C4-2B (cell line): ENCODE results near the gene MLEC.
"Not testable (repeated sequence)": the region's sequence is repeated elsewhere in the genome, so short reads cannot be mapped to it uniquely, and the experiment has no call there.

Source experiments
- H3K27ac ChIP-seq: fragments of 450-650 bp; 2 replicates; pipeline ENCODE4 v1.5.1; 2017
- ZFX ChIP-seq: fragments of 450-650 bp; IDR thresholded peaks from 2 replicates; pipeline ENCODE4 v1.6.1; 2017
- TF ChIP-seq, protein P1 (sequence below): fragments of 450-650 bp; conservative IDR thresholded peaks from 2 replicates; pipeline ENCODE4 v1.5.1; 2017; ENCODE audit warnings: mild to moderate bottlenecking

Gene MLEC

DNA sequence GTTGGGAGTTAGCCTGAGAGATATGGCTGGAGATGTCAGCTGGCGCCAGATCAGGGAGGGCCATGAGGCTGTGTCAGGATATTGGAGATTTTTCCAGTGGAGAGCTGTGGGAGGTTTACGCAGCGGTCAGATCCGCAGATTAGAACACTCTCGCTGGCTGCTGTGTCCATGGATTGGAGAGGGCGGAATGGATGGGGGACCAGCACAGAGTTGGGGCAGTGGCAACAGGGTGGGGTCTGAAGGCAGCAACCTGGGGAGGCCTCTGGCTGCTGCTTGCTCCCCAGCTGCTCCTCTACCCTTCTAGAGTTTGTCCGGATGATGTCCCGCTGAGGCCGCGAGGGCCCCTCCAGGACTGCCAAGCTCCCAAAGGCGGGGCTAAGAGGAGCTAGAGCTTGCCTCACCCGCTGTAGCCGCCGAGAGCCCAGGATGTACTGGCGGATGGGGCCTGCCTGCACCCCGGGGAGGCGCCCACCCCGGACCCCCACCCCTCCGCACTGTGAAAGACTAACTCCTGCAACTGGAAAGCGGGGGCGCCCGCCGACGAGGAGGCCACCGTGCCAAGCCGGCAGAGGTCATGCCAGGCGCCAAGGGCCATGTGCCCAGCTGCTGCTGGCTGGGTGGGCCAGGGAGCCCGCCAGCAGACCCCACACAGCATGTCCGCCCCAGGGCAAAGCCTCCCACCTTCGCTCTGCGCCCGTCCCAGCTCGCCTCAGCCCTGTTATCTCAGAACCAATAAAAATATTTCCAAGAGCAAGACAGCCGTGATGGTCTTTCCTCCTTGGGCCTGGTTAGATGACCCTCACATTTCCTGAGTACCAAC lies 20.2 kb upstream of the MLEC start:
- H3K27ac ChIP-seq = no peak overlapping the region

GRCh38 chr12:120668091-120668867 lies 18.7 kb upstream of the MLEC start:
- H3K27ac ChIP-seq = no peak overlapping the region
- TF ChIP-seq, protein P1, sequence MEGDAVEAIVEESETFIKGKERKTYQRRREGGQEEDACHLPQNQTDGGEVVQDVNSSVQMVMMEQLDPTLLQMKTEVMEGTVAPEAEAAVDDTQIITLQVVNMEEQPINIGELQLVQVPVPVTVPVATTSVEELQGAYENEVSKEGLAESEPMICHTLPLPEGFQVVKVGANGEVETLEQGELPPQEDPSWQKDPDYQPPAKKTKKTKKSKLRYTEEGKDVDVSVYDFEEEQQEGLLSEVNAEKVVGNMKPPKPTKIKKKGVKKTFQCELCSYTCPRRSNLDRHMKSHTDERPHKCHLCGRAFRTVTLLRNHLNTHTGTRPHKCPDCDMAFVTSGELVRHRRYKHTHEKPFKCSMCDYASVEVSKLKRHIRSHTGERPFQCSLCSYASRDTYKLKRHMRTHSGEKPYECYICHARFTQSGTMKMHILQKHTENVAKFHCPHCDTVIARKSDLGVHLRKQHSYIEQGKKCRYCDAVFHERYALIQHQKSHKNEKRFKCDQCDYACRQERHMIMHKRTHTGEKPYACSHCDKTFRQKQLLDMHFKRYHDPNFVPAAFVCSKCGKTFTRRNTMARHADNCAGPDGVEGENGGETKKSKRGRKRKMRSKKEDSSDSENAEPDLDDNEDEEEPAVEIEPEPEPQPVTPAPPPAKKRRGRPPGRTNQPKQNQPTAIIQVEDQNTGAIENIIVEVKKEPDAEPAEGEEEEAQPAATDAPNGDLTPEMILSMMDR = no peak
- no peak for TF ChIP-seq ZFX

More for the DNA sequence above, 20.2 kb upstream of the MLEC start:
- no peak for TF ChIP-seq ZFX
- TF ChIP-seq, protein P1 = no peak

DNA sequence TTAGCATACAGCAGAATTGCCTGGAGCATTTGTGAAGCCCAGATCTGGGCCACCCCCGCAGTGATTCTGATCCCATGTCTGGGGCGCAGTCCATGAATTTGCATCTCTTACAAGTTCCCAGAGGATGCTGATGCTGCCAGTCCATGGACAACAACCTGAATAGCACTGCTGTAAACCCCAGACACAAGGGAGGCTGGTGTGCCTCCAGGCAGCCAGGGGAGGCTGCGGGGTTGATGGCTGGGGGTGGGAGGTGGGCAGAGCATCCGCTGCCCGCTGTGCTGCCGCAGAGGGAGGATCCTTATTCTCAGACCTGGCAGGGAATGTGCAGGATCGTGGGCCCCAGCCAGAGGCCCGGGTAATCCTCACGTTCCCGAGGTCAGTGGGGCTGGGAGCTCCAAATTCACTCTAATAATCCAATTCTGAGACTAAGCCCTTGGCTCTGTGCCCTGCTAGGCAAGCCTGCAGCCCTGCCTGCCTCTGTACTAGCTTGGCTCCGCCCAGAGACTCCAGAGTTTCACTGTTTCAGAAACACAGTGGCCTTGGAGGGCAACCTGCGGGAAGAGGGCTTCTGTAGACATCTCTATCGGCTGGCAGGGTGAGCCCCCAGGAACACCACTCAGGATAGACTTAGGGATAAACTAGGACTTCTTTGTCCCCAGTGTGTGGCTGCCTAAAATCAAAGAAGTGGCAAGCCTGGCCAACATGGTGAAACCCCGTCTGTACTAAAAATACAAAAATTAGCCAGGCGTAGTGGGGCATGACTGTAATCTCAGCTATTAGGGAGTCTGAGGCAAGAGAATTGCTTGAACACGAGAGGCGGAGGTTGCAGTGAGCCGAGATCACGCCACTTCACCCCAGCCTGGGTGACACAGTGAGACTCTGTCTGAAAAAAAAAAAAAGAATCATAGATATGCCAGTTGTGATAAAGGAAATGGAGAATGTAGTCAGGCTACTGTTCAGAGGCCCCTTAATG lies 17.8 kb upstream of the MLEC start:
- TF ChIP-seq, protein P1 = no peak
- no peak for TF ChIP-seq ZFX
- H3K27ac ChIP-seq = no peak overlapping the region

GRCh38 chr12:120670237-120670636 lies 16.7 kb upstream of the MLEC start:
- H3K27ac ChIP-seq = not testable (repeated sequence)

DNA sequence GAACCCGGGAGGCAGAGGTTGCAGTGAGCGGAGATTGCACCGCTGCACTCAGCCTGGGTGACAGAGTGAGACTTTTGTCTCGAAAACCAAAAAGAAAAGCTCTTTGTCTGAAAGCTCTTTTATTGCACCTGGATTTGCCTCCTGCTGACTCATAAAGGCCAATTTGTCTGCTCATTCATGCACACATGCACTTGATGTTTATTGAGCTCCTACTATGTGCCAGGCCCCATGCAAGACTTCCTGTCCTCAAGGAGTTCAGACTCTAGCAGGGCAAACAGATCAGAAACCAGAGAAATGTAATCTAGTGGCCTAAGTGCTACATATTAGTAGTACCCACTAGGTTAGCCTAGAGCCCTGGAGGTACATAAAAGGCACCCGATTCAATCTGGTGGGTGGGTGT lies 16.3 kb upstream of the MLEC start:
- no peak overlapping the region for H3K27ac ChIP-seq
- TF ChIP-seq ZFX = no peak
- TF ChIP-seq, protein P1 = no peak

GRCh38 chr12:120674097-120674636 lies 12.8 kb upstream of the MLEC start:
- no peak overlapping the region for H3K27ac ChIP-seq
- TF ChIP-seq, protein P1 = no peak
- TF ChIP-seq ZFX = no peak

GRCh38 chr12:120677765-120678473 lies 9.0 kb upstream of the MLEC start:
- H3K27ac ChIP-seq = peak overlapping the region; percentile 84
- TF ChIP-seq ZFX = no peak
- TF ChIP-seq, protein P1 = no peak
